Panc1 (cell line): ENCODE data around the gene ZNF804A. TPM values are rescaled to one million over a fixed set of nuclear protein-coding genes. Genes with fewer than 3 reads are reported as not detected.

Experiments used
- ATAC-seq: fragments of 200-7000 bp; cut with Tn5 transposase; 2 replicates; pipeline ENCODE4 v1.9.1; 2020; ENCODE audit warnings: mild to moderate bottlenecking, moderate library complexity
- BruUV-seq: library from RNA; stranded (reverse); fragments of 400-500 nt; replicated peaks from 2 replicates; lab custom pipeline; 2021; lab: Mats Ljungman, UMichigan
- CTCF ChIA-PET: fragments of 300-600 bp; sonication (Branson Sonifier 250); formaldehyde crosslinking; loops from one replicate; lab custom pipeline; 2022; ENCODE audit warnings: antibody characterized with exemption; lab: Charles Lee
- POLR2A ChIA-PET: fragments of 300-600 bp; sonication (Branson Sonifier 250); formaldehyde crosslinking; loops from one replicate; lab custom pipeline; 2022; ENCODE audit warnings: antibody characterized with exemption; lab: Charles Lee
- DNase-seq: peaks from one replicate; pipeline ENCODE4 v3.0.0-alpha.2; 2010; ENCODE audit warnings: low read depth, low spot score
- H3K27ac ChIP-seq: 2 replicates; pipeline ENCODE4 v1.5.1; 2011; ENCODE audit warnings: mild to moderate bottlenecking, low read length, inconsistent platforms
- H3K27me3 ChIP-seq: fragments of 200-500 bp; sonication (Bioruptor generic); 2 replicates; pipeline ENCODE4 v1.6.0; 2014; ENCODE audit warnings: low read length, inconsistent platforms; ENCODE audit not compliant: control insufficient read depth, insufficient read depth
- H3K36me3 ChIP-seq: fragments of 200-500 bp; sonication (Bioruptor generic); 2 replicates; pipeline ENCODE4 v1.5.1; 2014; ENCODE audit warnings: inconsistent platforms, mild to moderate bottlenecking, low read length, moderate library complexity; ENCODE audit not compliant: control insufficient read depth, insufficient read depth
- H3K4me1 ChIP-seq: 2 replicates; pipeline ENCODE4 v1.5.1; 2011; ENCODE audit warnings: inconsistent platforms, mild to moderate bottlenecking, low read length, moderate library complexity; ENCODE audit not compliant: control insufficient read depth, insufficient read depth
- H3K4me3 ChIP-seq, 2 experiments: 2 replicates each; pipeline ENCODE4 v1.5.1; 2011 to 2012; ENCODE audit warnings: low read depth in 2 of 2, low read length in 2 of 2, mild to moderate bottlenecking in 2 of 2, inconsistent platforms in 1 of 2, moderate library complexity in 1 of 2
- H3K9me3 ChIP-seq: fragments of 200-500 bp; sonication (Bioruptor generic); 2 replicates; pipeline ENCODE4 v1.5.1; 2014; ENCODE audit warnings: low read depth, mild to moderate bottlenecking, inconsistent platforms, low read length, moderate library complexity; ENCODE audit not compliant: control insufficient read depth, insufficient read depth
- CTCF ChIP-seq: fragments of 450-650 bp; IDR thresholded peaks from 2 replicates; pipeline ENCODE4 v1.5.1; 2017; ENCODE audit warnings: mild to moderate bottlenecking
- POLR2AphosphoS5 ChIP-seq: IDR thresholded peaks from 2 replicates; pipeline ENCODE4 v1.6.1; 2012; ENCODE audit warnings: mild to moderate bottlenecking, low read depth, low read length, moderate library complexity
- REST ChIP-seq, 2 experiments: IDR thresholded peaks; 2 replicates each; pipeline ENCODE4 v1.6.1; 2011 to 2012; ENCODE audit warnings: low read depth in 2 of 2, control low read depth in 1 of 2, low read length in 1 of 2, mild to moderate bottlenecking in 1 of 2, moderate library complexity in 1 of 2; ENCODE audit not compliant: insufficient read depth in 1 of 2
- SIN3A ChIP-seq: IDR thresholded peaks from 2 replicates; pipeline ENCODE4 v1.6.1; 2012; ENCODE audit warnings: low read depth, mild to moderate bottlenecking, low read length, moderate library complexity, borderline replicate concordance; ENCODE audit not compliant: insufficient read depth
- TCF7L2 ChIP-seq: IDR thresholded peaks from 2 replicates; pipeline ENCODE4 v1.6.1; 2011; ENCODE audit warnings: mild to moderate bottlenecking, low read depth, low read length, inconsistent platforms
- in situ Hi-C: cut with HindIII; loops from 2 replicates; pipeline ENCODE4 v1.10.0; 2016; ENCODE audit warnings: low sequenced_read_pairs, low pct_unique_long_range_greater_than_20kb
- intact Hi-C: fragments of 100-400 bp; cut with micrococcal nuclease; formaldehyde crosslinking; loops from one replicate; pipeline ENCODE4 v1.10.0; 2022; ENCODE audit not compliant: unreplicated experiment
- total RNA-seq: library from RNA; stranded (reverse); gene quantifications from one replicate; pipeline ENCODE4 v1.2.1, GENCODE V29; 2021; ENCODE audit not compliant: unreplicated experiment

The ZNF804A gene
- total RNA-seq, 1 experiment from 2014 or later: 2.2 TPM

DNA sequence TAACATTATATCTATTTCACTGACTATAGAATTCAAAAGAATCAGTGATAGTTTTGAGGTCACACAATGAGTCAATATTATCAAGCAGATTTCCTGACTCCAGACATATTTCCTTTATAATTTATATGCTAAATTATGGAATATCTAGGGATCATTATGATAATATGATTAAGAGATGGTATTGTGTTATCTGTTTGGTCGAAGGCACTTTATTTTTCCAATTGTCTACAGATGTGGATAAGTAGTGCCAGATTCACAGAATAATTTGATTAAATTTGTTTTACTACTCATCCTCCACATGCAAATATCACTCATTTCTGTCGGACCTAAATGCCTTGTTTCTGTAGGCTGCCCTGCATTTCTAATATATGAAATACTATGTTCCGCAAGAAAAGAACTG, 4.4 kb downstream of the ZNF804A start:
- H3K27me3 ChIP-seq: no peaks in the 10 kb centered on the region
- H3K4me3 ChIP-seq: no peak overlapping the region
- CTCF ChIA-PET: no interaction called here
- ATAC-seq: no peak
- no peaks in the 10 kb centered on the region; the same call in 1 of the 2 replicates for H3K4me1 ChIP-seq
- no peaks in the 10 kb centered on the region for H3K36me3 ChIP-seq
- H3K9me3 ChIP-seq: no peaks in the 10 kb centered on the region; the same call in 1 of the 2 replicates
- H3K27ac ChIP-seq: no peak overlapping the region
- intact Hi-C loops: no loop called here
- in situ Hi-C loops: no loop called here
- POLR2A ChIA-PET: no interaction called here
- BruUV-seq: no TSS peak
- no peak for DNase-seq
- TF ChIP-seq POLR2AphosphoS5: no peak

- H3K27me3 ChIP-seq: no peaks in the 10 kb centered on the region
- in situ Hi-C loops (no loop called here), intact Hi-C loops (loop anchor here (10.0 kb wide), 1 partner anchor 1124 kb away; the partner anchor contains the start of gene FSIP2)
- ATAC-seq (no peak), DNase-seq (no peak)
- H3K4me1 ChIP-seq: no peaks in the 10 kb centered on the region
- TF ChIP-seq TCF7L2 (no peak), CTCF (no peak), SIN3A (no peak), REST (IDR thresholded peaks at IDR 0.05; ENCODE audit: insufficient read depth in 1 of 2, low read depth in 2 of 2, low read length in 1 of 2) (no peak), POLR2AphosphoS5 (no peak)
- no peaks in the 10 kb centered on the region for H3K36me3 ChIP-seq
- ChIA-PET CTCF (no interaction called here), POLR2A (no interaction called here)
- H3K9me3 ChIP-seq: no peaks in the 10 kb centered on the region
- H3K27ac ChIP-seq: no peak overlapping the region
- no peak overlapping the region for H3K4me3 ChIP-seq
- no TSS peak for BruUV-seq
Observed at GRCh38 chr2:184610891-184611290, 12.6 kb downstream of the ZNF804A start.

- Histone ChIP-seq H3K9me3 (no peaks in the 10 kb centered on the region), H3K36me3 (no peaks in the 10 kb centered on the region), H3K27me3 (no peaks in the 10 kb centered on the region), H3K4me3 (no peak overlapping the region), H3K27ac (no peak overlapping the region), H3K4me1 (no peaks in the 10 kb centered on the region)
- CTCF ChIA-PET: no interaction called here
- ATAC-seq (no peak), DNase-seq (no peak)
- BruUV-seq: no TSS peak
- intact Hi-C loops: loop anchor here (10.0 kb wide), 1 partner anchor 1123 kb away; the partner anchor contains the start of gene FSIP2
- TF ChIP-seq POLR2AphosphoS5: no peak
- TF ChIP-seq CTCF: peak; percentile 51; the same call in 1 of the 2 replicates
- in situ Hi-C loops: no loop called here
- POLR2A ChIA-PET: no interaction called here
Observed at GRCh38 chr2:184611361-184612085, 13.2 kb downstream of the ZNF804A start.
